H9 (cell line): ENCODE data around the gene GJE1. TPM values are rescaled to one million over a fixed set of nuclear protein-coding genes. Genes with fewer than 3 reads are reported as not detected.

Source experiments
- DNase-seq: peaks from one replicate; pipeline ENCODE4 v3.0.0-alpha.2; 2017
- H2AFZ ChIP-seq: one replicate; pipeline ENCODE4 v1.6.1; 2013; ENCODE audit warnings: mild to moderate bottlenecking, low read length, control low read depth, moderate library complexity
- H2AK5ac ChIP-seq: 2 replicates; pipeline ENCODE4 v1.6.1; 2013; ENCODE audit warnings: low read length, control low read depth, mixed read lengths; ENCODE audit not compliant: insufficient read length
- H2BK120ac ChIP-seq: one replicate; pipeline ENCODE4 v1.6.1; 2013; ENCODE audit warnings: low read depth, mild to moderate bottlenecking, low read length, control low read depth, inconsistent platforms; ENCODE audit not compliant: poor library complexity, severe bottlenecking
- H2BK12ac ChIP-seq: 2 replicates; pipeline ENCODE4 v1.6.1; 2013; ENCODE audit warnings: low read length, control low read depth, mixed read lengths, low read depth; ENCODE audit not compliant: insufficient read length
- H2BK15ac ChIP-seq: 2 replicates; pipeline ENCODE4 v1.6.1; 2013; ENCODE audit warnings: low read depth, low read length, control low read depth
- H2BK20ac ChIP-seq: one replicate; pipeline ENCODE4 v1.6.1; 2013; ENCODE audit warnings: low read depth, mild to moderate bottlenecking, low read length, control low read depth, inconsistent platforms; ENCODE audit not compliant: poor library complexity, severe bottlenecking
- H2BK5ac ChIP-seq: 2 replicates; pipeline ENCODE4 v1.6.1; 2013; ENCODE audit warnings: low read length, control low read depth, mixed read lengths; ENCODE audit not compliant: insufficient read length
- H3K14ac ChIP-seq: 2 replicates; pipeline ENCODE4 v1.6.1; 2013; ENCODE audit warnings: low read length, control low read depth; ENCODE audit not compliant: insufficient read depth
- H3K18ac ChIP-seq: 2 replicates; pipeline ENCODE4 v1.6.1; 2013; ENCODE audit warnings: low read depth, mild to moderate bottlenecking, mixed read lengths, low read length, control low read depth; ENCODE audit not compliant: insufficient read length
- H3K23ac ChIP-seq: 2 replicates; pipeline ENCODE4 v1.6.1; 2013; ENCODE audit warnings: low read length, control low read depth, mixed read lengths, low read depth; ENCODE audit not compliant: insufficient read length
- H3K23me2 ChIP-seq: 2 replicates; pipeline ENCODE4 v1.6.1; 2013; ENCODE audit warnings: low read depth, mild to moderate bottlenecking, mixed read lengths, low read length, control low read depth; ENCODE audit not compliant: insufficient read length, poor library complexity, severe bottlenecking
- H3K27ac ChIP-seq: 2 replicates; pipeline ENCODE4 v1.5.1; 2013; ENCODE audit warnings: low read length, control low read depth, mixed read lengths, low read depth; ENCODE audit not compliant: insufficient read length
- H3K27me3 ChIP-seq: 2 replicates; pipeline ENCODE4 v1.6.1; 2013; ENCODE audit warnings: low read length, control low read depth, inconsistent platforms; ENCODE audit not compliant: insufficient read depth
- H3K4ac ChIP-seq: 2 replicates; pipeline ENCODE4 v1.6.1; 2013; ENCODE audit warnings: low read depth, mild to moderate bottlenecking, control low read depth, inconsistent platforms, low read length, moderate library complexity
- H3K4me1 ChIP-seq: 2 replicates; pipeline ENCODE4 v1.6.1; 2013; ENCODE audit warnings: low read length, control low read depth, inconsistent platforms; ENCODE audit not compliant: insufficient read depth
- H3K4me2 ChIP-seq: 2 replicates; pipeline ENCODE4 v1.6.1; 2013; ENCODE audit warnings: low read length, control low read depth, mixed read lengths; ENCODE audit not compliant: insufficient read length, insufficient read depth
- H3K56ac ChIP-seq: 2 replicates; pipeline ENCODE4 v1.6.1; 2013; ENCODE audit warnings: low read depth, mild to moderate bottlenecking, mixed read lengths, low read length, control low read depth; ENCODE audit not compliant: insufficient read length
- H3K79me1 ChIP-seq: 2 replicates; pipeline ENCODE4 v1.6.1; 2013; ENCODE audit warnings: low read depth, mild to moderate bottlenecking, moderate library complexity, low read length, control low read depth, inconsistent platforms; ENCODE audit not compliant: insufficient read depth, poor library complexity, severe bottlenecking
- H3K79me2 ChIP-seq: 2 replicates; pipeline ENCODE4 v1.6.1; 2013; ENCODE audit warnings: low read length, control low read depth, inconsistent platforms; ENCODE audit not compliant: insufficient read depth
- H3K9ac ChIP-seq: 2 replicates; pipeline ENCODE4 v1.6.1; 2013; ENCODE audit warnings: low read length, control low read depth, mixed read lengths; ENCODE audit not compliant: insufficient read length; ENCODE audit errors: extremely low read depth
- H3K9me3 ChIP-seq: one replicate; pipeline ENCODE4 v1.6.1; 2013; ENCODE audit warnings: low read depth, low read length, inconsistent platforms; ENCODE audit not compliant: control insufficient read depth
- H3T11ph ChIP-seq: one replicate; pipeline ENCODE4 v1.6.1; 2013; ENCODE audit warnings: mild to moderate bottlenecking, low read length, control low read depth, inconsistent platforms
- H4K20me1 ChIP-seq: one replicate; pipeline ENCODE4 v1.6.1; 2013; ENCODE audit not compliant: control insufficient read depth, insufficient read length, insufficient read depth
- H4K5ac ChIP-seq: 2 replicates; pipeline ENCODE4 v1.6.1; 2013; ENCODE audit warnings: low read depth, mild to moderate bottlenecking, mixed read lengths, low read length, control low read depth; ENCODE audit not compliant: insufficient read length
- H4K8ac ChIP-seq: replicated peaks from 2 replicates; pipeline ENCODE4 v1.6.1; 2013; ENCODE audit warnings: low read length, control low read depth, mixed read lengths, low read depth; ENCODE audit not compliant: insufficient read length
- H4K91ac ChIP-seq: 2 replicates; pipeline ENCODE4 v1.6.1; 2013; ENCODE audit warnings: low read depth, mild to moderate bottlenecking, moderate library complexity, mixed read lengths, low read length, control low read depth; ENCODE audit not compliant: insufficient read length
- H3K27ac Mint-ChIP-seq, 3 experiments: 2 replicates in 2 of 3; 3 replicates in 1 of 3; pipeline ENCODE4 v1.8.0; 2020 to 2021; ENCODE audit warnings: mixed read lengths in 3 of 3, mild to moderate bottlenecking in 1 of 3, moderate library complexity in 1 of 3
- H3K27me3 Mint-ChIP-seq: 2 replicates; pipeline ENCODE4 v1.8.0; 2021; ENCODE audit warnings: low read depth, mild to moderate bottlenecking, moderate library complexity, mixed read lengths
- H3K36me3 Mint-ChIP-seq, 3 experiments: 2 replicates in 2 of 3; 3 replicates in 1 of 3; pipeline ENCODE4 v1.8.0; 2020 to 2021; ENCODE audit warnings: low read depth in 3 of 3, mixed read lengths in 3 of 3; ENCODE audit not compliant: insufficient read depth in 1 of 3
- H3K4me1 Mint-ChIP-seq, 2 experiments: 2 replicates each; pipeline ENCODE4 v1.8.0; 2020; ENCODE audit warnings: mixed read lengths in 2 of 2
- H3K4me3 Mint-ChIP-seq, 2 experiments: 2 replicates in 1 of 2; 3 replicates in 1 of 2; pipeline ENCODE4 v1.8.0; 2020 to 2021; ENCODE audit warnings: mild to moderate bottlenecking in 2 of 2, mixed read lengths in 2 of 2, moderate library complexity in 1 of 2
- H3K9me3 Mint-ChIP-seq, 2 experiments: 2 replicates in 1 of 2; 3 replicates in 1 of 2; pipeline ENCODE4 v1.8.0; 2020; ENCODE audit warnings: mild to moderate bottlenecking in 2 of 2, mixed read lengths in 2 of 2, moderate library complexity in 1 of 2
- WGBS: extraction: QIAGEN DNeasy Blood & Tissue Kit; methylation state at CpG from one replicate; pipeline ENCODE4 v1.1.7; 2013; ENCODE audit warnings: missing lambda C conversion rate, low lambda C conversion rate, mixed read lengths; ENCODE audit not compliant: insufficient read length; ENCODE audit errors: extremely low coverage; 5-methylcytosine and 5-hydroxymethylcytosine counted together
- total RNA-seq: library from RNA; stranded (reverse); gene quantifications from 2 replicates; pipeline ENCODE4 v1.2.1, GENCODE V29; 2021
- TF ChIP-seq, protein P1 (sequence below): fragments of 200-600 bp; sonication (generic); conservative IDR thresholded peaks from 3 replicates; pipeline ENCODE4 v1.8.0; 2021; ENCODE audit warnings: antibody characterized with exemption, mild to moderate bottlenecking

The GJE1 gene
- total RNA-seq, 1 experiment from 2014 or later, result not detected

DNA sequence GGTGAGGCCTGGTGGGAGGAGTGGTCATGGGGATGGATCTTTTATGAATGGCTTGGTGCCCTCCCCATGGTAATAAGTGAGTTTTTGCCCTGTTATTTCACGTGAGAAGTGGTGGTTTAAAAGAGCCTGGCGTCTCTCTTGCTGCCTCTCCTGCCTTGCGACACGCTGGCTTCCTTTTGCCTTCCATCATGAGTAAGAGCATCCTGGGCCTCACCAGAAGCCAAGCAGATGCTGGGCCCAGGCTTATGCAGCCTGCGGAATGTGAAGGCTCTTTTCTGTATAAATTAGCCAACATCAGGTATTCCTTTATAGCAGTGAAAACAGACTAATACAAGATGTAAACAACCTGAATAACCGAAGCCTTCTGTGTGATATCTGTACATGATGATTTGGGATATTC is 42.0 kb downstream of the GJE1 start:
- H3K4me1 Mint-ChIP-seq, result no peaks in the 10 kb centered on the region
- Histone ChIP-seq H2AK5ac (no peak overlapping the region), H3K56ac (no peak overlapping the region), H3K23ac (no peak overlapping the region), H3T11ph (no peak overlapping the region), H4K91ac (no peak overlapping the region), H4K5ac (no peak overlapping the region), H2BK5ac (no peak overlapping the region), H2BK120ac (no peak overlapping the region), H3K9ac (no peak overlapping the region), H3K18ac (no peak overlapping the region), H3K9me3 (no peaks in the 10 kb centered on the region), H2BK20ac (no peak overlapping the region), H3K4ac (no peak overlapping the region), H3K14ac (no peak overlapping the region), H3K27ac (no peak overlapping the region), H3K79me1 (no peaks in the 10 kb centered on the region), H2AFZ (no peak overlapping the region), H3K79me2 (no peaks in the 10 kb centered on the region), H2BK12ac (no peak overlapping the region), H3K4me2 (no peak overlapping the region), H2BK15ac (no peak overlapping the region), H4K20me1 (no peaks in the 10 kb centered on the region), H4K8ac (no peak overlapping the region), H3K4me1 (no peaks in the 10 kb centered on the region), H3K23me2 (no peaks in the 10 kb centered on the region), H3K27me3 (no peaks in the 10 kb centered on the region)
- TF ChIP-seq, protein P1, sequence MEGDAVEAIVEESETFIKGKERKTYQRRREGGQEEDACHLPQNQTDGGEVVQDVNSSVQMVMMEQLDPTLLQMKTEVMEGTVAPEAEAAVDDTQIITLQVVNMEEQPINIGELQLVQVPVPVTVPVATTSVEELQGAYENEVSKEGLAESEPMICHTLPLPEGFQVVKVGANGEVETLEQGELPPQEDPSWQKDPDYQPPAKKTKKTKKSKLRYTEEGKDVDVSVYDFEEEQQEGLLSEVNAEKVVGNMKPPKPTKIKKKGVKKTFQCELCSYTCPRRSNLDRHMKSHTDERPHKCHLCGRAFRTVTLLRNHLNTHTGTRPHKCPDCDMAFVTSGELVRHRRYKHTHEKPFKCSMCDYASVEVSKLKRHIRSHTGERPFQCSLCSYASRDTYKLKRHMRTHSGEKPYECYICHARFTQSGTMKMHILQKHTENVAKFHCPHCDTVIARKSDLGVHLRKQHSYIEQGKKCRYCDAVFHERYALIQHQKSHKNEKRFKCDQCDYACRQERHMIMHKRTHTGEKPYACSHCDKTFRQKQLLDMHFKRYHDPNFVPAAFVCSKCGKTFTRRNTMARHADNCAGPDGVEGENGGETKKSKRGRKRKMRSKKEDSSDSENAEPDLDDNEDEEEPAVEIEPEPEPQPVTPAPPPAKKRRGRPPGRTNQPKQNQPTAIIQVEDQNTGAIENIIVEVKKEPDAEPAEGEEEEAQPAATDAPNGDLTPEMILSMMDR, result no peak
- H3K36me3 Mint-ChIP-seq, result peaks cover 8 to 38% (median 24%) of the 10 kb centered on the region in 3 experiments; a peak in 6 of 7 replicates
- H3K9me3 Mint-ChIP-seq, result no peaks in the 10 kb centered on the region
- peak overlapping the region in 2 of 3 experiments; percentile 37 to 60; a peak in 2 of 7 replicates for H3K27ac Mint-ChIP-seq
- H3K27me3 Mint-ChIP-seq, result no peaks in the 10 kb centered on the region
- DNase-seq, result no peak
- H3K4me3 Mint-ChIP-seq, result no peak overlapping the region
- no CpG with 5 or more reads among the region's 6 CpGs for WGBS
